GM10266 (cell line): ENCODE measurements around the gene IFT25.

Source experiments
- DNase-seq: peaks from one replicate; pipeline ENCODE4 v3.0.0; 2012; ENCODE audit errors: extremely low spot score
- CTCF ChIP-seq: IDR thresholded peaks from 2 replicates; pipeline ENCODE4 v1.5.1; 2012; ENCODE audit warnings: mild to moderate bottlenecking, low read depth; ENCODE audit not compliant: control insufficient read depth, insufficient read depth; ENCODE audit errors: missing control alignments

IFT25 gene

GRCh38 chr1:53946252-53947171 lies 1.0 kb upstream of the IFT25 start, which contains the start of gene LRRC42:
Gene LRRC42, plus strand, starts transcription at chr1:53946350. Its CDS starts 5,650 bp downstream, at chr1:53952000.
- peak; percentile 98 for DNase-seq

GRCh38 chr1:53945183-53945432 lies 391 bp downstream of the IFT25 start:
- TF ChIP-seq CTCF = no peak
- no peak for DNase-seq

More at GRCh38 chr1:53946252-53947171, 1.0 kb upstream of the IFT25 start, which contains the start of gene LRRC42:
- TF ChIP-seq CTCF = peak; percentile 39

GRCh38 chr1:53944469-53945182 lies 873 bp downstream of the IFT25 start:
- no peak for DNase-seq
- TF ChIP-seq CTCF = no peak

GRCh38 chr1:53943490-53944043 lies 1.9 kb downstream of the IFT25 start:
- DNase-seq = no peak
- no peak for TF ChIP-seq CTCF

DNA sequence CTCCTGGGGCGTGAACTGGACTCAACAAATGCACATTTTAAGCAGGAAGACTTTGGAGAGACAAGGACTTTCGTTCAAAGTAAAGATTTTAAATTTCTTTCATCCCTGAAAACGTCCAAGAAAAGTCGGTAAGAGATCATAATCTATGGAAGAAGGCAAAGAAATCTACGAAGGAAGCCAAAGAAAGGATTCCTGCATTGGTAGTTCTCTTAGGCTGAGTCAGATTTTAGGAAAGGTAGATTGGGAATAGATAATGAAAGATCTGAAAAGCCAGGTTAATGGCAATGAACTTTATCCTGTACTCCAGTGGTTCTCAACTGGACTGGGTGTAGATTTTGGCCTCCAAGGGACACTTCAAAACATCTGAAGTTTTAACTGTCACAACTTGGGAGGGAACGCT lies 2.4 kb downstream of the IFT25 start:
- TF ChIP-seq CTCF = no peak
- DNase-seq = no peak

GRCh38 chr1:53942127-53942957 lies 3.2 kb downstream of the IFT25 start:
- no peak for TF ChIP-seq CTCF

More at GRCh38 chr1:53942127-53942957, 3.2 kb downstream of the IFT25 start:
- DNase-seq = no peak
